ENCODE measurements around the gene ZBTB12. TPM values are rescaled to one million over a fixed set of nuclear protein-coding genes. Genes with fewer than 3 reads are reported as not detected.

ZBTB12 gene
- total and polyA plus RNA-seq, 2 of the 13 experiments (the other 11 are each of a cell fraction or from before 2014, with no cell fraction given): 4.8 to 6.0 TPM

GRCh38 chr6:31878222-31878621 lies 23.7 kb downstream of the ZBTB12 start:
- Histone ChIP-seq H3K27ac (ENCODE audit: extremely low read length, insufficient read depth, low read length) (no peak overlapping the region), H3K36me3 (replicated peaks in 1 of 2; ENCODE audit: control insufficient read depth in 1 of 2, insufficient read depth in 2 of 2, low read length in 2 of 2) (peaks cover 19 to 34% of the 10 kb centered on the region in 2 experiments), H4K20me1 (ENCODE audit: insufficient read depth, low read length) (no peaks in the 10 kb centered on the region), H3K4me2 (ENCODE audit: low read depth, low read length) (peak overlapping the region; percentile 92), H3K79me2 (ENCODE audit: insufficient read depth, low read length) (no peaks in the 10 kb centered on the region), H3K27me3 (ENCODE audit: control insufficient read depth in 1 of 2, insufficient read depth in 2 of 2, low read length in 2 of 2) (no peaks in the 10 kb centered on the region), H3K9ac (ENCODE audit: insufficient read depth, low read depth, low read length) (peak overlapping the region; percentile 65), H3K4me3 (replicated peaks in 1 of 3; ENCODE audit: insufficient read depth in 1 of 3, low read depth in 2 of 3, low read length in 3 of 3) (peak overlapping the region; percentile 42 to 72 (median 46); a peak in 5 of 6 replicates), H2AFZ (ENCODE audit: low read length) (no peak overlapping the region), H3K4me1 (ENCODE audit: insufficient read depth, low read length) (peaks cover 41% of the 10 kb centered on the region), H3K9me3 (ENCODE audit: low read length) (no peaks in the 10 kb centered on the region)
- 33% methylated on average over 3 of the region's 3 CpGs for WGBS (ENCODE audit: low lambda C conversion rate)
- POLR2A ChIA-PET: interaction anchor here (1.1 to 7.2 kb wide), 2 partner anchors 10 to 14 kb away, joined by 3 to 103 read pairs; partner anchors contain the start of gene NEU1
- ATAC-seq (peak; percentile 33), FAIRE-seq (no peak), DNase-seq (ENCODE audit: low spot score) (no peak)
- intact Hi-C loops (cut with micrococcal nuclease; ENCODE audit: unreplicated experiment): no loop called here
- TF ChIP-seq ZNF776 (CRISPR knock-in tag; IDR thresholded peaks at IDR 0.05): no peak
- TF ChIP-seq ZNF354B (CRISPR knock-in tag; IDR thresholded peaks at IDR 0.05): 0 out of 2 replicates have a peak, but pooled peaks have one; percentile 38
- TF ChIP-seq KLF13 (CRISPR knock-in tag; IDR thresholded peaks at IDR 0.05): no peak
- TF ChIP-seq ZNF501 (CRISPR knock-in tag; IDR thresholded peaks at IDR 0.05): 0 out of 2 replicates have a peak, but pooled peaks have one; percentile 1
- no peak for TF ChIP-seq FOXK1 (CRISPR knock-in tag; IDR thresholded peaks at IDR 0.05; ENCODE audit: borderline replicate concordance, low read depth)
- no peak for TF ChIP-seq IRF9 (CRISPR knock-in tag; IDR thresholded peaks at IDR 0.05; ENCODE audit: borderline replicate concordance)
- CTCF ChIA-PET (ENCODE audit: low intra/inter-chr PET ratio, low total read pairs): no interaction called here
- no TSS peak for BruUV-seq (replicated peaks)
- in situ Hi-C loops (cut with HindIII; ENCODE audit: extremely low pct_ligation_motif_present, low pct_unique_long_range_greater_than_20kb): no loop called here

GRCh38 chr6:31877651-31878161 lies 24.2 kb downstream of the ZBTB12 start:
- 0% methylated on average over 4 of the region's 10 CpGs for WGBS (ENCODE audit: low lambda C conversion rate)
- ChIA-PET POLR2A (interaction anchor here (1.1 to 7.2 kb wide), 2 partner anchors 10 to 13 kb away, joined by 3 to 103 read pairs; partner anchors contain the start of gene NEU1), CTCF (ENCODE audit: low intra/inter-chr PET ratio, low total read pairs) (no interaction called here)
- in situ Hi-C loops (cut with HindIII; ENCODE audit: extremely low pct_ligation_motif_present, low pct_unique_long_range_greater_than_20kb): no loop called here
- peak; percentile 90 for FAIRE-seq
- peak overlapping the region; percentile 92 for H3K4me2 ChIP-seq (ENCODE audit: low read depth, low read length)
- H4K20me1 ChIP-seq (ENCODE audit: insufficient read depth, low read length): no peaks in the 10 kb centered on the region
- peak; percentile 77 for DNase-seq (ENCODE audit: low spot score)
- H3K9me3 ChIP-seq (ENCODE audit: low read length): no peaks in the 10 kb centered on the region
- BruUV-seq (replicated peaks): no TSS peak
- no peaks in the 10 kb centered on the region for H3K27me3 ChIP-seq (ENCODE audit: control insufficient read depth in 1 of 2, insufficient read depth in 2 of 2, low read length in 2 of 2)
- ATAC-seq: peak; percentile 93
- H3K36me3 ChIP-seq (replicated peaks in 1 of 2; ENCODE audit: control insufficient read depth in 1 of 2, insufficient read depth in 2 of 2, low read length in 2 of 2): peaks cover 16 to 29% of the 10 kb centered on the region in 2 experiments
- H3K4me1 ChIP-seq (ENCODE audit: insufficient read depth, low read length): peaks cover 41% of the 10 kb centered on the region
- intact Hi-C loops (cut with micrococcal nuclease; ENCODE audit: unreplicated experiment): loop anchor here (1.0 kb wide), 1 partner anchor 12 kb away; no protein-coding TSS in a partner anchor
- H3K4me3 ChIP-seq (replicated peaks in 1 of 3; ENCODE audit: insufficient read depth in 1 of 3, low read depth in 2 of 3, low read length in 3 of 3): peak overlapping the region; percentile 42 to 72 (median 46)
- peak overlapping the region; percentile 65 for H3K9ac ChIP-seq (ENCODE audit: insufficient read depth, low read depth, low read length)
- H3K79me2 ChIP-seq (ENCODE audit: insufficient read depth, low read length): no peaks in the 10 kb centered on the region
- H2AFZ ChIP-seq (ENCODE audit: low read length): peak overlapping the region; percentile 8
- no peak overlapping the region for H3K27ac ChIP-seq (ENCODE audit: extremely low read length, insufficient read depth, low read length)
- TF ChIP-seq HNRNPK (IDR thresholded peaks at IDR 0.05; ENCODE audit: low read depth, low read length, poor library complexity, severe bottlenecking) (no peak), ARID4A (CRISPR knock-in tag; IDR thresholded peaks at IDR 0.05; ENCODE audit: borderline replicate concordance) (peak; percentile 43; the same call in 1 of the 2 replicates), RARA (CRISPR knock-in tag; IDR thresholded peaks at IDR 0.05) (no peak), HOXA3 (CRISPR knock-in tag; IDR thresholded peaks at IDR 0.05) (no peak), SP2 (CRISPR knock-in tag; IDR thresholded peaks at IDR 0.05) (peak; percentile 80)

Data from HepG2 (cell line).